DMS53 treated with DMSO at 0.1 percent for 48 hours (cell line): ENCODE data around the gene RFC3.
"Not testable (repeated sequence)": the region's sequence is repeated elsewhere in the genome, so short reads cannot be mapped to it uniquely, and the experiment has no call there.

Experiments used
- DNase-seq: peaks from one replicate; lab custom pipeline; 2025; ENCODE audit not compliant: unreplicated experiment; lab: John Stamatoyannopoulos, UW

The RFC3 gene

GRCh38 chr13:33817901-33818706 is at the start of gene RFC3:
Gene RFC3 (plus strand): TSS chr13:33818149. CDS start chr13:33818179, 30 bp downstream.
- DNase-seq: peak; percentile 87

- DNase-seq: no peak
These were observed 46.7 kb upstream of the RFC3 start for GRCh38 chr13:33771296-33771695.

GRCh38 chr13:33773790-33774462 is 44.0 kb upstream of the RFC3 start:
- DNase-seq: no peak

GRCh38 chr13:33775339-33776108 is 42.4 kb upstream of the RFC3 start:
- no peak for DNase-seq

- no peak for DNase-seq
These were observed 41.6 kb upstream of the RFC3 start for GRCh38 chr13:33776239-33776881.

- DNase-seq: no peak
These were observed 35.3 kb upstream of the RFC3 start for GRCh38 chr13:33782631-33783030.

- DNase-seq: not testable (repeated sequence)
These were observed 34.7 kb upstream of the RFC3 start for GRCh38 chr13:33783212-33783611.

- DNase-seq: no peak
These were observed 33.2 kb upstream of the RFC3 start for GRCh38 chr13:33784738-33785137.

GRCh38 chr13:33785384-33785783 is 32.6 kb upstream of the RFC3 start:
- no peak for DNase-seq

- DNase-seq: peak; percentile 17
These were observed 30.8 kb upstream of the RFC3 start for GRCh38 chr13:33787051-33787591.

- DNase-seq: no peak
These were observed 28.8 kb upstream of the RFC3 start for GRCh38 chr13:33789066-33789606.

- no peak for DNase-seq
These were observed 28.2 kb upstream of the RFC3 start for GRCh38 chr13:33789739-33790138.

GRCh38 chr13:33793726-33794125 is 24.2 kb upstream of the RFC3 start:
- no peak for DNase-seq

- DNase-seq: no peak
These were observed 23.4 kb upstream of the RFC3 start for GRCh38 chr13:33794576-33794975.

- no peak for DNase-seq
These were observed 21.9 kb upstream of the RFC3 start for GRCh38 chr13:33796095-33796494.

GRCh38 chr13:33797622-33798021 is 20.3 kb upstream of the RFC3 start:
- DNase-seq: no peak

GRCh38 chr13:33798023-33798422 is 19.9 kb upstream of the RFC3 start:
- no peak for DNase-seq

GRCh38 chr13:33799950-33800592 is 17.9 kb upstream of the RFC3 start:
- no peak for DNase-seq

- no peak for DNase-seq
These were observed 17.2 kb upstream of the RFC3 start for GRCh38 chr13:33800646-33801186.
